ENCODE results near the gene EFEMP1. TPM values are rescaled to one million over a fixed set of nuclear protein-coding genes. Genes with fewer than 3 reads are reported as not detected.

EFEMP1 gene
- total RNA-seq, 2 experiments from 2014 or later: 0.61 TPM; not detected in 1

DNA sequence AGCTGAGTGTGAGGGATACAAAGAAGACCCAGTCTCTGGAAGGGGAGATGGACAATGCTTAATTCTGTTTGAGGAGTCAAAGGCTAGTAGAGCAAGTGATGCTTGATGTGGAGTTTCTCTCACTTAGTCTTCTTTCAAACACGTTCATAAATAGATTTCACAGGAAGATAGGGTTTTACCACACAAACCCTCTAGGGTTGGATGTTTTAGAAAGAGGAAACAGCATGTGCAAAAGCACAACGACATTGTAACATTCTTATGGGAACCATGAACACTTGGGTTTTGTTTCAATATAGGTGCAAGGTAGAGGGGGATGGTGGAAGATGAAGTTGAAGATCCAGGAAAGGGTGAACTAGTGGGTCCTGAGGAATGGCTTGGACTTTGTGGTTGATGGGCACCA lies 10.8 kb upstream of the EFEMP1 start:
- no peak overlapping the region for H3K4me2 ChIP-seq (ENCODE audit: low read length)
- intact Hi-C loops (cut with micrococcal nuclease; ENCODE audit: unreplicated experiment): no loop called here
- BruUV-seq (replicated peaks): no TSS peak
- ChIA-PET CTCF (ENCODE audit: unreplicated experiment) (no interaction called here), POLR2A (no interaction called here)
- H3K4me3 ChIP-seq (ENCODE audit: low read depth, low read length, poor library complexity, severe bottlenecking): no peak overlapping the region
- no peaks in the 10 kb centered on the region for H3K79me2 ChIP-seq (ENCODE audit: insufficient read depth, low read depth, low read length)
- no peaks in the 10 kb centered on the region for H3K9me3 ChIP-seq (ENCODE audit: low read length)
- no peaks in the 10 kb centered on the region for H3K4me1 ChIP-seq (ENCODE audit: insufficient read depth, low read length, poor library complexity, severe bottlenecking)
- TF ChIP-seq, protein P1, sequence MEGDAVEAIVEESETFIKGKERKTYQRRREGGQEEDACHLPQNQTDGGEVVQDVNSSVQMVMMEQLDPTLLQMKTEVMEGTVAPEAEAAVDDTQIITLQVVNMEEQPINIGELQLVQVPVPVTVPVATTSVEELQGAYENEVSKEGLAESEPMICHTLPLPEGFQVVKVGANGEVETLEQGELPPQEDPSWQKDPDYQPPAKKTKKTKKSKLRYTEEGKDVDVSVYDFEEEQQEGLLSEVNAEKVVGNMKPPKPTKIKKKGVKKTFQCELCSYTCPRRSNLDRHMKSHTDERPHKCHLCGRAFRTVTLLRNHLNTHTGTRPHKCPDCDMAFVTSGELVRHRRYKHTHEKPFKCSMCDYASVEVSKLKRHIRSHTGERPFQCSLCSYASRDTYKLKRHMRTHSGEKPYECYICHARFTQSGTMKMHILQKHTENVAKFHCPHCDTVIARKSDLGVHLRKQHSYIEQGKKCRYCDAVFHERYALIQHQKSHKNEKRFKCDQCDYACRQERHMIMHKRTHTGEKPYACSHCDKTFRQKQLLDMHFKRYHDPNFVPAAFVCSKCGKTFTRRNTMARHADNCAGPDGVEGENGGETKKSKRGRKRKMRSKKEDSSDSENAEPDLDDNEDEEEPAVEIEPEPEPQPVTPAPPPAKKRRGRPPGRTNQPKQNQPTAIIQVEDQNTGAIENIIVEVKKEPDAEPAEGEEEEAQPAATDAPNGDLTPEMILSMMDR (conservative IDR thresholded peaks at IDR 0.05; ENCODE audit: low read length): no peak
- no peak for TF ChIP-seq EZH2phosphoT487 (IDR thresholded peaks at IDR 0.05; ENCODE audit: borderline replicate concordance, low read depth, low read length)
- H3K27ac ChIP-seq (ENCODE audit: low read depth, low read length, poor library complexity, severe bottlenecking): no peak overlapping the region
- no peaks in the 10 kb centered on the region for H3K36me3 ChIP-seq (ENCODE audit: insufficient read depth, low read length)
- H2AFZ ChIP-seq (ENCODE audit: low read length): no peak overlapping the region
- H3K9me2 ChIP-seq (ENCODE audit: insufficient read depth, low read length): no peaks in the 10 kb centered on the region
- no peak for DNase-seq (ENCODE audit: low spot score)
- H4K20me1 ChIP-seq (ENCODE audit: insufficient read depth, low read length): no peaks in the 10 kb centered on the region

DNA sequence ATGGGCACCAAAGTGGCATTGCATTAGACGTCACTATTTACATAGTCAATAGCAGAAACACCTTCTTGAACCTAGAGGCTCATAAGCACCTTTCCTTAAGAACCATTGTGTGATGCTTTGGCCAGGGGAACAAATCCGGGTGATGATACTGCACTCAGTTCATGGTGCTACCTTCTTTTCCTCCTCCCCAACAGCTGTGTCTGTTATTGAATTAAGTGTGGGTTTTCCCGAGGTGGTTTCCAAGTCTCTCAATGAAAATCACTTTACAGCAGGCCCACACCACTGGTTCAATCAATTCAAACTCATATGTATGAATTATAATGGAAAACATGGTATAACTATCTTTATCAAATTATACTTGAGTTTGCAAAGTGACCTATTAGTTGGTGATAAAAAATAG lies 9.3 kb upstream of the EFEMP1 start:
- BruUV-seq (replicated peaks): no TSS peak
- H3K9me3 ChIP-seq (ENCODE audit: low read length): no peaks in the 10 kb centered on the region
- no peaks in the 10 kb centered on the region for H3K36me3 ChIP-seq (ENCODE audit: insufficient read depth, low read length)
- TF ChIP-seq, protein P1 (conservative IDR thresholded peaks at IDR 0.05; ENCODE audit: low read length): no peak
- TF ChIP-seq EZH2phosphoT487 (IDR thresholded peaks at IDR 0.05; ENCODE audit: borderline replicate concordance, low read depth, low read length): no peak
- ChIA-PET POLR2A (interaction anchor here (0.6 to 0.7 kb wide), 2 partner anchors 211 to 1622 kb away, joined by 3 read pairs; no protein-coding TSS in a partner anchor), CTCF (ENCODE audit: unreplicated experiment) (no interaction called here)
- H3K79me2 ChIP-seq (ENCODE audit: insufficient read depth, low read depth, low read length): no peaks in the 10 kb centered on the region
- H3K4me1 ChIP-seq (ENCODE audit: insufficient read depth, low read length, poor library complexity, severe bottlenecking): no peaks in the 10 kb centered on the region
- H3K27ac ChIP-seq (ENCODE audit: low read depth, low read length, poor library complexity, severe bottlenecking): no peak overlapping the region
- no peak overlapping the region for H2AFZ ChIP-seq (ENCODE audit: low read length)
- no peaks in the 10 kb centered on the region for H4K20me1 ChIP-seq (ENCODE audit: insufficient read depth, low read length)
- H3K9me2 ChIP-seq (ENCODE audit: insufficient read depth, low read length): no peaks in the 10 kb centered on the region
- H3K4me2 ChIP-seq (ENCODE audit: low read length): no peak overlapping the region
- intact Hi-C loops (cut with micrococcal nuclease; ENCODE audit: unreplicated experiment): no loop called here
- DNase-seq (ENCODE audit: low spot score): no peak
- H3K4me3 ChIP-seq (ENCODE audit: low read depth, low read length, poor library complexity, severe bottlenecking): no peak overlapping the region

DNA sequence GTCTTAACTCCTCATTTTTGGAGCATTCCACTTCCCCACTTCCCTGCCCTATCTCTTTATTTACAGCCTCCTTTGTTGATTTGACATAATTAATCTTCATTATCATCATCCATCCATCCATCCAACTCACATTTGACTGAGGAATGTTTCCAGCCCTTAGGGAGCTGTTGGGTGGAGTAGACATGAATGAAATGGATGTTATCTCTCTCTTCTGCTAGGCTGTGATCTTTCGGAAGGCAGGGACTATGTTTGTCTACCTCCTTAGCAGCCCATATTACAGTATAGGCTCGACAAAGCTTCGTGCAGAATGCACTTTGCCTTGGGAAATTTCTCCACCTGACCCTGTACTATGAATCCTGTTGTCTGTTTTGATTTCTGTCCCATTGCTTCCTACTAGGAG lies 7.7 kb upstream of the EFEMP1 start:
- BruUV-seq (replicated peaks): no TSS peak
- ChIA-PET POLR2A (no interaction called here), CTCF (ENCODE audit: unreplicated experiment) (no interaction called here)

More for the DNA sequence above, 7.7 kb upstream of the EFEMP1 start:
- intact Hi-C loops (cut with micrococcal nuclease; ENCODE audit: unreplicated experiment): no loop called here
- no peaks in the 10 kb centered on the region for H3K4me1 ChIP-seq (ENCODE audit: insufficient read depth, low read length, poor library complexity, severe bottlenecking)
- H3K4me3 ChIP-seq (ENCODE audit: low read depth, low read length, poor library complexity, severe bottlenecking): no peak overlapping the region
- no peaks in the 10 kb centered on the region for H4K20me1 ChIP-seq (ENCODE audit: insufficient read depth, low read length)
- H2AFZ ChIP-seq (ENCODE audit: low read length): no peak overlapping the region
- no peaks in the 10 kb centered on the region for H3K9me3 ChIP-seq (ENCODE audit: low read length)
- H3K79me2 ChIP-seq (ENCODE audit: insufficient read depth, low read depth, low read length): no peaks in the 10 kb centered on the region
- no peak overlapping the region for H3K4me2 ChIP-seq (ENCODE audit: low read length)
- H3K27ac ChIP-seq (ENCODE audit: low read depth, low read length, poor library complexity, severe bottlenecking): no peak overlapping the region
- H3K9me2 ChIP-seq (ENCODE audit: insufficient read depth, low read length): no peaks in the 10 kb centered on the region
- DNase-seq (ENCODE audit: low spot score): no peak
- no peaks in the 10 kb centered on the region for H3K36me3 ChIP-seq (ENCODE audit: insufficient read depth, low read length)
- TF ChIP-seq, protein P1 (conservative IDR thresholded peaks at IDR 0.05; ENCODE audit: low read length): no peak
- no peak for TF ChIP-seq EZH2phosphoT487 (IDR thresholded peaks at IDR 0.05; ENCODE audit: borderline replicate concordance, low read depth, low read length)
